Measurements from ENCODE around the gene PPP6R1.
"Not testable (repeated sequence)": the region's sequence is repeated elsewhere in the genome, so short reads cannot be mapped to it uniquely, and the experiment has no call there.

Gene PPP6R1

DNA sequence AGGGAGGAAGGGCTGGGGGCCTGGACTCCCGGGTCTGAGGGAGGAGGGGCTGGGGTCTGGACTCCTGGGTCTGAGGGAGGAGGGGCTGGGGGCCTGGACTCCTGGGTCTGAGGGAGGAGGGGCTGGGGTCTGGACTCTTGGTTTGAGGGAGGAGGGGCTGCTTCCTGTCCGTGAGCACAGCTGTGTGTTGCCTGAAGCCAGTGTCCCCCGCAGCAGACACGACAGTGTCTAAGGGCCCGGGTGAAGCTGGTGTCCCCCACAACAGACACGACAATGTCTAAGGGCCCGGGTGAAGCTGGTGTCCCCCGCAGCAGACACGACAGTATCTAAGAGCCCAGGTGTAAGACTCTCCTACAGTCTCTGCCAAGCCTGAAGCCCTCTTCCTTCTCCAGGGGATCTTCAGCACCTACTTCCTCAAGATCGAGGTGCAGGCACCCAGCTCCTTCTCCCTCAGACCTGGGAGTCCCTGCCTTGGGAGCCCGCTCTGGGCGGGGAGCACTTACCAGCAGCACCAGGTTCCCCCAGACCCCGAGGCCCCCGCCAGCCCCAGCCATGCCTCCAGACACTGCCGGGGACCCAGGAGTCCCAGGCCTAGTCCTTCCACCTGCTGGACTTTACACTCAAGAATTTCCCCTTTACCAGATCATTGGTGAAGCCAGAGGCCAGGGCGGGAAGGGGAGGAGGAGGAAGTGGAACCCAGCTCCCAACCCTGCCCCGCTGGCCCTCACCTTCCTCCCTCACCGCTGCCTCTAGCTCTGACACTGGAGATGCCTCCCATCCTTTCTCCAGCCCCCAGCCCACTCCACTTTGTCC is 49.7 kb downstream of the PPP6R1 start, which contains the start of gene PTPRH:
Gene PTPRH, minus strand, starts transcription at position 622 of the 813 bp plus-strand sequence. Its CDS starts 68 bp downstream, at position 554.
- 77% methylated on average over 16 of the region's 18 CpGs for WGBS
- Histone ChIP-seq H3K9ac (ENCODE audit: low read depth, low read length) (no peak within 1 kb of the TSS), H3K27ac (ENCODE audit: low read depth, low read length) (no peak within 1 kb of the TSS), H3K4me1 (ENCODE audit: insufficient read depth, low read length) (no peaks in the 10 kb centered on the region), H3K4me3 (ENCODE audit: low read length) (no peak within 1 kb of the TSS), H3K9me3 (ENCODE audit: insufficient read depth, low read depth, low read length) (peaks cover 10% of the 10 kb centered on the region), H3K36me3 (ENCODE audit: insufficient read depth, low read length) (no peaks in the 10 kb centered on the region), H3K27me3 (ENCODE audit: insufficient read depth, low read length) (no peaks in the 10 kb centered on the region)

DNA sequence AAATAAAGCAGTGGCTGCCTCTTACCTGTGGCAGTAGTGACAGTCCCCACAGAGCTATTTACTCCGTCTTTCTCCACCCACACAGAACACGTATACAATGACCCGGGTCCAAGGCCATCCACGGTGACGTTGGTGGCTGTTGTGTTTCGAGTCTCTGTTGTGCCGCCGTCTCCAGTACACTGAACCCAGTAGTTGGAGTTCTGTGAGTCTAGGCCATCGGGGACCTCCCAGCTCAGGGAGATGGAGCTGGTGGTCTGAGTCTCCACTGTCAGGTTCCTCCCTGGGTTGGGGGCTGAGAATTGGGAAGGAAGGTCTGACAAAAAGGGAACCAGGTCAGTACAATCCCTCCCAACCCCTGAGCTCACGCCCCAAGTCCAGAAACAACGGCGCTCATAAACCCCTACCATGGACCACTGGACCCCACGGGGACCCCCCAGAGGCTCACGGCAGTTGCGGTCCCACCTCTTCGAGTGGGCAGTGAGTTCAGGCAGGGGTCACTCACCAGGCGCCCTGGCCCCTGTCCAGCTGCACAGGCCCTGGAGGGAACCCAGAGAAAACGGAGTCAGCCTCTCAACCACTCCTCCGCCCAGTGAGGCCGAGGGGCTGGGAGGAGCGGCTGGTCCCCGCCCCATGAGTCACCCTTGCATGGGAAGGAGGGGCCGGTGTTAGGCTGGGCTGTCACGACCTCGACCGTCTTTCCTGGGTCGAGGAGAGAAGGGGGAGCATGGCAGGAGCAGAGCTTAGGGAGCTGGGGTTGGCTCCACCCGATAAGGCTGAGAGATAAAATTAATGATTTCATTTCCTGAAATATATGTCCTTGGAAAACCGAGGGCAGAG is 51.9 kb downstream of the PPP6R1 start:
- H3K4me3 ChIP-seq (ENCODE audit: low read length) = peak overlapping the region; percentile 40

DNA sequence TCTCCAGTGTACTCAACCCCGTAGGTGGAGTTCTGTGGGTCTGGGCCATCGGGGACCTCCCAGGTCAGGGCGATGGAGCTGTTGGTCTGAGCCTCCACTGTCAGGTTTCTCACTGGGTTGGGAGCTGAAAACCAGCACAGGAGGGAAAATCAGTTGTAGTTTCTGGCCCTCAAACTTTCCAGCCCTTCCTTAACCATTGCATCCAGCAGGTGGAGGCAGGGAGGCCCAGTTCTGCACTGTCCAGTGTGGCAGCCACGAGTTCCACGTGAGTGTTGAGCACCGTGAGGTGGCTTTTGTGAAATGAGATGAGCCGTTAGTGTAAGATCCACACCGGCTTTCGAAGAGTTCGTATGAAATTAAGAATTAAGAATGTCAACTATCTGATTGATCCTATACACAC is 56.6 kb downstream of the PPP6R1 start:
- not testable (repeated sequence) for H3K9me3 ChIP-seq (ENCODE audit: insufficient read depth, low read depth, low read length); H3K9ac ChIP-seq (ENCODE audit: low read depth, low read length); H3K4me3 ChIP-seq (ENCODE audit: low read length); H3K36me3 ChIP-seq (ENCODE audit: insufficient read depth, low read length); H3K27ac ChIP-seq (ENCODE audit: low read depth, low read length); H3K27me3 ChIP-seq (ENCODE audit: insufficient read depth, low read length); H3K4me1 ChIP-seq (ENCODE audit: insufficient read depth, low read length)
- 83% methylated on average over 7 of the region's 10 CpGs for WGBS

More for the DNA sequence above, 51.9 kb downstream of the PPP6R1 start:
- WGBS = 36% methylated on average over 29 of the region's 29 CpGs
- H3K9me3 ChIP-seq (ENCODE audit: insufficient read depth, low read depth, low read length) = no peaks in the 10 kb centered on the region
- no peaks in the 10 kb centered on the region for H3K27me3 ChIP-seq (ENCODE audit: insufficient read depth, low read length)
- no peak overlapping the region for H3K9ac ChIP-seq (ENCODE audit: low read depth, low read length)
- H3K36me3 ChIP-seq (ENCODE audit: insufficient read depth, low read length) = no peaks in the 10 kb centered on the region
- H3K27ac ChIP-seq (ENCODE audit: low read depth, low read length) = no peak overlapping the region
- H3K4me1 ChIP-seq (ENCODE audit: insufficient read depth, low read length) = no peaks in the 10 kb centered on the region

GRCh38 chr19:55199620-55200204 is 59.1 kb downstream of the PPP6R1 start:
- Histone ChIP-seq H3K4me3 (ENCODE audit: low read length) (no peak overlapping the region), H3K27ac (ENCODE audit: low read depth, low read length) (no peak overlapping the region), H3K9ac (ENCODE audit: low read depth, low read length) (no peak overlapping the region), H3K27me3 (ENCODE audit: insufficient read depth, low read length) (no peaks in the 10 kb centered on the region), H3K36me3 (ENCODE audit: insufficient read depth, low read length) (no peaks in the 10 kb centered on the region), H3K4me1 (ENCODE audit: insufficient read depth, low read length) (no peaks in the 10 kb centered on the region), H3K9me3 (ENCODE audit: insufficient read depth, low read depth, low read length) (no peaks in the 10 kb centered on the region)
- WGBS = 80% methylated on average over 5 of the region's 5 CpGs

- H3K9me3 ChIP-seq (ENCODE audit: insufficient read depth, low read depth, low read length) = no peaks in the 10 kb centered on the region
- no peak overlapping the region for H3K9ac ChIP-seq (ENCODE audit: low read depth, low read length)
- H3K4me3 ChIP-seq (ENCODE audit: low read length) = no peak overlapping the region
- H3K27ac ChIP-seq (ENCODE audit: low read depth, low read length) = no peak overlapping the region
- WGBS = 75% methylated on average over 5 of the region's 5 CpGs
- no peaks in the 10 kb centered on the region for H3K4me1 ChIP-seq (ENCODE audit: insufficient read depth, low read length)
- H3K27me3 ChIP-seq (ENCODE audit: insufficient read depth, low read length) = no peaks in the 10 kb centered on the region
- no peaks in the 10 kb centered on the region for H3K36me3 ChIP-seq (ENCODE audit: insufficient read depth, low read length)
Measured at GRCh38 chr19:55198651-55199050, 60.2 kb downstream of the PPP6R1 start.

DNA sequence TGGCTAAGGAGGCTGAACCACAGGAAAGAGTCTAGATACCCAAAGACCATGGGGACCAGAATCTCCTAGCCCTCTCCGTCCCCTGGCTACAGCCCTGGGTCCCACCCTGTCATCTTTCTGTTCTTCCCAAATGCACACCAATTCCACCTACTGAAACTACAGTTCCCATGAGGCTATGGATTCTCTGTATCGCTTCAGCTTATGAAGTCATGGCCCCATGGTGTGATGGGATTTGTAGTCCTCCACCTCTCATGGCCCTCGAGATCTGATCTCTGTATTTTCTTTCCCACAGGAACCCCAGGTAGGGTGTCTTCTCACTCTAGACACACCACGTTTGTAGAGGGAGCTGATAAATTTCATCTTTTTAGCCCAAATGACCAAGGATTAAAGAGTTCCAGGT is 61.3 kb downstream of the PPP6R1 start:
- WGBS = 97% methylated on average over 2 of the region's 4 CpGs
- Histone ChIP-seq H3K27me3 (ENCODE audit: insufficient read depth, low read length) (no peaks in the 10 kb centered on the region), H3K9me3 (ENCODE audit: insufficient read depth, low read depth, low read length) (no peaks in the 10 kb centered on the region), H3K9ac (ENCODE audit: low read depth, low read length) (no peak overlapping the region), H3K4me3 (ENCODE audit: low read length) (no peak overlapping the region), H3K27ac (ENCODE audit: low read depth, low read length) (no peak overlapping the region), H3K4me1 (ENCODE audit: insufficient read depth, low read length) (no peaks in the 10 kb centered on the region), H3K36me3 (ENCODE audit: insufficient read depth, low read length) (no peaks in the 10 kb centered on the region)

GRCh38 chr19:55196803-55197202 is 62.0 kb downstream of the PPP6R1 start:
- WGBS = 91% methylated on average over 10 of the region's 10 CpGs
- no peaks in the 10 kb centered on the region for H3K4me1 ChIP-seq (ENCODE audit: insufficient read depth, low read length)
- H3K9ac ChIP-seq (ENCODE audit: low read depth, low read length) = no peak overlapping the region
- no peak overlapping the region for H3K4me3 ChIP-seq (ENCODE audit: low read length)
- H3K27me3 ChIP-seq (ENCODE audit: insufficient read depth, low read length) = peaks cover under 1% of the 10 kb centered on the region; the same call in 1 of the 2 replicates
- H3K36me3 ChIP-seq (ENCODE audit: insufficient read depth, low read length) = no peaks in the 10 kb centered on the region
- no peaks in the 10 kb centered on the region for H3K9me3 ChIP-seq (ENCODE audit: insufficient read depth, low read depth, low read length)
- H3K27ac ChIP-seq (ENCODE audit: low read depth, low read length) = no peak overlapping the region

DNA sequence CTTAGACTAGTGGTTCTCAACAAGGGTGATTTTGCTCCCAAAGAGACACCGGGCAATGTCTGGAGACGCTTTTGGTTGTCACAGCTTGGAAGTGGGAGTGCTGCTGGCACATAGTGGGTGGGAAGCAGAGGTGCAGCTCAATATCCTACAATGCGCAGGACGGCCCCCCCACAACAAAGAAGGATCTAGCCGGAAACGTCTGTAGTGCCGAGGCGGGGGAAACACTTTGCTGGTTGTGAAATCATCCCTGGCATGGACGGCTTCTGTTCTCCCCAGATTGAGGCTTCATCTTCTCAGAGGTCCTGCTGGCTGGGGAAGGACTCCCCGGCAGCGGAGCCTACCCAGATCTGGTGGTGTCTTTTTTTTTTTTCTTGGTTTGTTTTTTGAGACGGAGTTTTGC is 65.3 kb downstream of the PPP6R1 start:
- H3K4me1 ChIP-seq (ENCODE audit: insufficient read depth, low read length) = no peaks in the 10 kb centered on the region
- no peak overlapping the region for H3K9ac ChIP-seq (ENCODE audit: low read depth, low read length)
- no peak overlapping the region for H3K27ac ChIP-seq (ENCODE audit: low read depth, low read length)
- H3K4me3 ChIP-seq (ENCODE audit: low read length) = no peak overlapping the region
- H3K27me3 ChIP-seq (ENCODE audit: insufficient read depth, low read length) = peaks cover 3% of the 10 kb centered on the region; the same call in 1 of the 2 replicates
- no peaks in the 10 kb centered on the region for H3K9me3 ChIP-seq (ENCODE audit: insufficient read depth, low read depth, low read length)
- H3K36me3 ChIP-seq (ENCODE audit: insufficient read depth, low read length) = no peaks in the 10 kb centered on the region
- 88% methylated on average over 12 of the region's 12 CpGs for WGBS

- no peaks in the 10 kb centered on the region for H3K9me3 ChIP-seq (ENCODE audit: insufficient read depth, low read depth, low read length)
Measured at GRCh38 chr19:55189403-55189835, 69.4 kb downstream of the PPP6R1 start.

DNA sequence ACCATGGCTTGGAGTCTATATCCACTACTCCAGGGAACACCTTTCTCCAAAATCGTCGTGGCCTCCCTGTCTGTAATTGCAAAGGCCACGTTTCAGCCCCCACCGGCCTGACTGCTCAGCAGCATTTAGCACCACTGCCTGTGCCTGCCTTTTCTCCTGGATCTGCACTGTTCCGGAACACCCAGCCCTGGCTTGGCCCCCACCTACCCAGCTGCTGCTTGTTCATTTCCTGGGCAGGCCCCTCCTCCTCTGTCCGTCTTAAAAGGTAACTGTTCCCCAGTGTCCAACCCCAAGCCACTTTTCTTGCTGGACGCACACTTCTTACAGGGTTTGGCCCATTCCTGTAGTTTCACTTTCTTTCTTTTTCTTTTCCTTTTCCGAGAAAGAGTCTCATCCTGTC is 70.2 kb downstream of the PPP6R1 start:
- Histone ChIP-seq H3K9ac (ENCODE audit: low read depth, low read length) (no peak overlapping the region), H3K36me3 (ENCODE audit: insufficient read depth, low read length) (no peaks in the 10 kb centered on the region), H3K4me1 (ENCODE audit: insufficient read depth, low read length) (no peaks in the 10 kb centered on the region), H3K27ac (ENCODE audit: low read depth, low read length) (no peak overlapping the region), H3K9me3 (ENCODE audit: insufficient read depth, low read depth, low read length) (no peaks in the 10 kb centered on the region), H3K4me3 (ENCODE audit: low read length) (no peak overlapping the region), H3K27me3 (ENCODE audit: insufficient read depth, low read length) (peaks cover 3% of the 10 kb centered on the region; the same call in 1 of the 2 replicates)
- 79% methylated on average over 8 of the region's 8 CpGs for WGBS

More at GRCh38 chr19:55189403-55189835, 69.4 kb downstream of the PPP6R1 start:
- H3K4me3 ChIP-seq (ENCODE audit: low read length) = no peak overlapping the region
- no peaks in the 10 kb centered on the region for H3K36me3 ChIP-seq (ENCODE audit: insufficient read depth, low read length)
- 72% methylated on average over 14 of the region's 15 CpGs for WGBS
- peaks cover 3% of the 10 kb centered on the region; the same call in 1 of the 2 replicates for H3K27me3 ChIP-seq (ENCODE audit: insufficient read depth, low read length)
- H3K9ac ChIP-seq (ENCODE audit: low read depth, low read length) = no peak overlapping the region
- no peak overlapping the region for H3K27ac ChIP-seq (ENCODE audit: low read depth, low read length)
- H3K4me1 ChIP-seq (ENCODE audit: insufficient read depth, low read length) = no peaks in the 10 kb centered on the region

DNA sequence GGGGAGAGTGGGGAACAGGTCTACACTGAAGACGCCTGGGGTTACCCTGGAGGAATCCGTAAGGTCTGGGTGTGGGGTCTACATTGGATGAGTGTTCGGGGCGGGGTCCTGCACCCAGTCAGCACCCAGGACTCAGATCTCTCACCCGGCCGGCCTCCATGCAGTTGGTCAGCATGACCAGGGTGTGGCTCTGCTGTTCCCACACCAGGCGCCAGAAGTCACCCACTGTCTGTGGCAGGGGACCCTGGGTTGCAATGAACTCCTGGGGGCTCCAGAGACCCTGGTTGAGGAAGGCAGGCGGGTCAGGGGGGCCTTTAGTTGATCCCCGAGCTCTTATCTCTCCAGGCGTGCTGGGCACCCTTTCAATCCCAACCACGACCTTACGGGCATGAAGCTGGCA is 72.7 kb downstream of the PPP6R1 start:
- no peak overlapping the region for H3K4me3 ChIP-seq (ENCODE audit: low read length)
- no peak overlapping the region for H3K9ac ChIP-seq (ENCODE audit: low read depth, low read length)
- H3K4me1 ChIP-seq (ENCODE audit: insufficient read depth, low read length) = no peaks in the 10 kb centered on the region
- 87% methylated on average over 12 of the region's 12 CpGs for WGBS
- no peaks in the 10 kb centered on the region for H3K36me3 ChIP-seq (ENCODE audit: insufficient read depth, low read length)
- no peak overlapping the region for H3K27ac ChIP-seq (ENCODE audit: low read depth, low read length)
- H3K27me3 ChIP-seq (ENCODE audit: insufficient read depth, low read length) = peaks cover 17% of the 10 kb centered on the region
- no peaks in the 10 kb centered on the region for H3K9me3 ChIP-seq (ENCODE audit: insufficient read depth, low read depth, low read length)
